ENCODE measurements around the gene PPP1R37. TPM values are rescaled to one million over a fixed set of nuclear protein-coding genes. Genes with fewer than 3 reads are reported as not detected.

The PPP1R37 gene
- polyA plus RNA-seq, 1 donor from 2014 or later: 53.7 TPM

GRCh38 chr19:45160870-45161737, 68.1 kb downstream of the PPP1R37 start, which contains the start of gene NKPD1:
Gene NKPD1, minus strand, starts transcription at chr19:45160982. Its CDS starts 832 bp downstream, at chr19:45160150.
- Histone ChIP-seq H3K9me3 (ENCODE audit: low read length) (no peaks in the 10 kb centered on the region), H3K27ac (ENCODE audit: low read length) (no peak within 1 kb of the TSS), H3K9ac (ENCODE audit: low read length) (no peak within 1 kb of the TSS), H3K79me2 (replicated peaks; ENCODE audit: insufficient read depth, low read length) (no peaks in the 10 kb centered on the region), H3K4me2 (ENCODE audit: low read length) (no peak within 1 kb of the TSS), H4K20me1 (ENCODE audit: insufficient read depth) (no peaks in the 10 kb centered on the region), H3K27me3 (ENCODE audit: insufficient read depth, low read depth, low read length) (no peaks in the 10 kb centered on the region), H3K36me3 (ENCODE audit: insufficient read depth, low read length) (no peaks in the 10 kb centered on the region), H3K9me2 (ENCODE audit: insufficient read depth, low read length) (no peaks in the 10 kb centered on the region), H3F3A (ENCODE audit: insufficient read depth, low read length, poor library complexity, severe bottlenecking) (no peaks in the 10 kb centered on the region), H3K4me3 (ENCODE audit: low read length) (no peak within 1 kb of the TSS), H2AFZ (ENCODE audit: low read depth, low read length) (no peak within 1 kb of the TSS)
- no peak for TF ChIP-seq RAD21 (conservative IDR thresholded peaks at IDR 0.05)
- TF ChIP-seq SMC3 (conservative IDR thresholded peaks at IDR 0.05; ENCODE audit: poor library complexity): no peak
- TF ChIP-seq POLR2AphosphoS5 (IDR thresholded peaks at IDR 0.05): no peak
- no peak for TF ChIP-seq MXI1 (conservative IDR thresholded peaks at IDR 0.05; ENCODE audit: poor library complexity, severe bottlenecking)
- TF ChIP-seq EP300 (conservative IDR thresholded peaks at IDR 0.05; ENCODE audit: poor library complexity, severe bottlenecking): no peak
- TF ChIP-seq REST (IDR thresholded peaks at IDR 0.05; ENCODE audit: borderline replicate concordance): no peak
- TF ChIP-seq, protein P1, sequence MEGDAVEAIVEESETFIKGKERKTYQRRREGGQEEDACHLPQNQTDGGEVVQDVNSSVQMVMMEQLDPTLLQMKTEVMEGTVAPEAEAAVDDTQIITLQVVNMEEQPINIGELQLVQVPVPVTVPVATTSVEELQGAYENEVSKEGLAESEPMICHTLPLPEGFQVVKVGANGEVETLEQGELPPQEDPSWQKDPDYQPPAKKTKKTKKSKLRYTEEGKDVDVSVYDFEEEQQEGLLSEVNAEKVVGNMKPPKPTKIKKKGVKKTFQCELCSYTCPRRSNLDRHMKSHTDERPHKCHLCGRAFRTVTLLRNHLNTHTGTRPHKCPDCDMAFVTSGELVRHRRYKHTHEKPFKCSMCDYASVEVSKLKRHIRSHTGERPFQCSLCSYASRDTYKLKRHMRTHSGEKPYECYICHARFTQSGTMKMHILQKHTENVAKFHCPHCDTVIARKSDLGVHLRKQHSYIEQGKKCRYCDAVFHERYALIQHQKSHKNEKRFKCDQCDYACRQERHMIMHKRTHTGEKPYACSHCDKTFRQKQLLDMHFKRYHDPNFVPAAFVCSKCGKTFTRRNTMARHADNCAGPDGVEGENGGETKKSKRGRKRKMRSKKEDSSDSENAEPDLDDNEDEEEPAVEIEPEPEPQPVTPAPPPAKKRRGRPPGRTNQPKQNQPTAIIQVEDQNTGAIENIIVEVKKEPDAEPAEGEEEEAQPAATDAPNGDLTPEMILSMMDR (IDR thresholded peaks at IDR 0.05; ENCODE audit: poor library complexity, severe bottlenecking): no peak
- no peak for TF ChIP-seq EZH2 (IDR thresholded peaks at IDR 0.05; ENCODE audit: borderline replicate concordance, insufficient read depth, low read length, poor library complexity, severe bottlenecking)
- no peak for TF ChIP-seq TAF1 (IDR thresholded peaks at IDR 0.05; ENCODE audit: low read depth)

DNA sequence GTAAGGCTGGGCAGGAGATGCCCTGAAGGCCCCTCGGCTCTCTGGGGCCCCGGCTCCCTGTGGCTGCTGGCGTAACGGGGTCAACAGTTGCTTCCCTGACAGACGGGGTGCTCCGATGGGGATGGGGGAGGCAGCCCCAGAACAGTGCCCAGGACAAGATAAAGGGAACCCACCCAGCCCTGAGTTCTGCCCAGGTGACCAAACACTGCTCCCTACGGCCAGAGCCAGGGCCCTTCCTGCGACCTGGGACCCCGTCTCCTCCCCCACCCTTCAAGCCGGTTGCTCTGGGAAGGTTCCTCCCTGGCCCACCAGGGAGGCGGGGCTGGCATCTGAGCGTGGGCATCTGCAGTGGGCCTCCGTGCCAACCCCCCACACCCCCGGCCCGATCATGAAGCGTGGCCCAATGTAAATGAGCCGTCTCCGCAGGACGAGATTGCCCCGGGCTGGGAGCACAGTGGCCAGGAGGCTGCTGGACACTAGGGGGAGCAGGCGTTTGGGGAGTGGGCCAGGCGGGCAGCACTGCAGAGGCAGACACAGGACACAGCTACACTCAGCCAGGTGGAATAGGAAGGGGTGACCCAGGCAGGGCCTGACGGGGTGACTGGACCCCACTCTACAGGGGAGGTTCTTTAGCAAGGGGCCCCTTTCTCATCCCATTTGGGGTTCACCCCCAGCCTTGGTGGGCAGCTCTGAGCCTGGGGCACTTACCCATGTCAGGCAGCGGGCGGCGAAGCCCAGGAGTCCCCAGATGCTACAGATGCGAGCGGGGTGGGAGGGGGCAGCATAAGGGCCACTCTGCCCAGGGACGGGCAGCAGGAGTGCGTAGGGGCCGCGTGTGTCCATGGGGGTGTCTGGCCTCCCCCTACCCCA, 69.0 kb downstream of the PPP1R37 start:
- no peak for TF ChIP-seq EZH2 (IDR thresholded peaks at IDR 0.05; ENCODE audit: borderline replicate concordance, insufficient read depth, low read length, poor library complexity, severe bottlenecking)
- TF ChIP-seq, protein P1 (IDR thresholded peaks at IDR 0.05; ENCODE audit: poor library complexity, severe bottlenecking): peak; percentile 30
- no peak for TF ChIP-seq REST (IDR thresholded peaks at IDR 0.05; ENCODE audit: borderline replicate concordance)
- TF ChIP-seq POLR2AphosphoS5 (IDR thresholded peaks at IDR 0.05): no peak
- TF ChIP-seq SMC3 (conservative IDR thresholded peaks at IDR 0.05; ENCODE audit: poor library complexity): peak; percentile 14
- TF ChIP-seq TAF1 (IDR thresholded peaks at IDR 0.05; ENCODE audit: low read depth): no peak
- TF ChIP-seq MXI1 (conservative IDR thresholded peaks at IDR 0.05; ENCODE audit: poor library complexity, severe bottlenecking): no peak
- TF ChIP-seq EP300 (conservative IDR thresholded peaks at IDR 0.05; ENCODE audit: poor library complexity, severe bottlenecking): no peak
- Histone ChIP-seq H3K4me2 (ENCODE audit: low read length) (no peak overlapping the region), H3K27me3 (ENCODE audit: insufficient read depth, low read depth, low read length) (no peaks in the 10 kb centered on the region), H2AFZ (ENCODE audit: low read depth, low read length) (no peak overlapping the region), H3K4me3 (ENCODE audit: low read length) (no peak overlapping the region), H3K9ac (ENCODE audit: low read length) (no peak overlapping the region), H3K27ac (ENCODE audit: low read length) (no peak overlapping the region), H3K36me3 (ENCODE audit: insufficient read depth, low read length) (no peaks in the 10 kb centered on the region), H3F3A (ENCODE audit: insufficient read depth, low read length, poor library complexity, severe bottlenecking) (no peaks in the 10 kb centered on the region), H4K20me1 (ENCODE audit: insufficient read depth) (no peaks in the 10 kb centered on the region), H3K9me2 (ENCODE audit: insufficient read depth, low read length) (no peaks in the 10 kb centered on the region), H3K9me3 (ENCODE audit: low read length) (no peaks in the 10 kb centered on the region), H3K79me2 (replicated peaks; ENCODE audit: insufficient read depth, low read length) (no peaks in the 10 kb centered on the region)
